ENCODE measurements around the gene ABCD1. TPM values are rescaled to one million over a fixed set of nuclear protein-coding genes. Genes with fewer than 3 reads are reported as not detected.
"Not testable (repeated sequence)": the region's sequence is repeated elsewhere in the genome, so short reads cannot be mapped to it uniquely, and the experiment has no call there.

The ABCD1 gene
- total and polyA plus RNA-seq, 4 donors, result 4.0 to 10.8 (median 7.6) TPM

GRCh38 chrX:153743468-153744209 lies 19.0 kb downstream of the ABCD1 start:
- not testable (repeated sequence) for H3K27me3 ChIP-seq (ENCODE audit: control insufficient read depth in 4 of 4, insufficient read depth in 4 of 4, low read length in 3 of 4); H3K36me3 ChIP-seq (ENCODE audit: control insufficient read depth in 4 of 4, insufficient read depth in 3 of 4, low read depth in 1 of 4, low read length in 3 of 4); H3K4me1 ChIP-seq (ENCODE audit: control insufficient read depth in 4 of 4, insufficient read depth in 4 of 4, low read length in 3 of 4); H3K27ac ChIP-seq (ENCODE audit: low read depth in 1 of 2, low read length in 2 of 2); H3K4me3 ChIP-seq (ENCODE audit: low read depth in 1 of 3, low read length in 3 of 3); H3K9me3 ChIP-seq (ENCODE audit: control insufficient read depth in 4 of 4, low read length in 3 of 4); DNase-seq (ENCODE audit: low spot score); H3K9ac ChIP-seq (ENCODE audit: low read depth in 1 of 2, low read length in 2 of 2)
- 75% methylated on average over 33 of the region's 35 CpGs for WGBS

- Histone ChIP-seq H3K27me3 (ENCODE audit: control insufficient read depth in 4 of 4, insufficient read depth in 4 of 4, low read length in 3 of 4) (no peaks in the 10 kb centered on the region), H3K4me3 (ENCODE audit: low read depth in 1 of 3, low read length in 3 of 3) (no peak overlapping the region), H3K9me3 (ENCODE audit: control insufficient read depth in 4 of 4, low read length in 3 of 4) (no peaks in the 10 kb centered on the region), H3K9ac (ENCODE audit: low read depth in 1 of 2, low read length in 2 of 2) (no peak overlapping the region), H3K4me1 (ENCODE audit: control insufficient read depth in 4 of 4, insufficient read depth in 4 of 4, low read length in 3 of 4) (no peaks in the 10 kb centered on the region), H3K36me3 (ENCODE audit: control insufficient read depth in 4 of 4, insufficient read depth in 3 of 4, low read depth in 1 of 4, low read length in 3 of 4) (peaks cover 0 to 4% (median 0%) of the 10 kb centered on the region in 4 donors), H3K27ac (ENCODE audit: low read depth in 1 of 2, low read length in 2 of 2) (no peak overlapping the region)
- DNase-seq (ENCODE audit: low spot score), result no peak
- WGBS, result 22% methylated on average over 38 of the region's 38 CpGs
- TF ChIP-seq FOXA2 (IDR thresholded peaks at IDR 0.05) (no peak), FOXA1 (IDR thresholded peaks at IDR 0.05) (no peak), EGR1 (IDR thresholded peaks at IDR 0.05; ENCODE audit: low read depth in 2 of 2) (no peak), ATF3 (IDR thresholded peaks at IDR 0.05) (no peak), CTCF (IDR thresholded peaks at IDR 0.05; ENCODE audit: low read depth, low read length, missing input control) (no peak), GABPA (IDR thresholded peaks at IDR 0.05 in 1 of 2, conservative IDR thresholded peaks at IDR 0.05 in 1 of 2) (no peak), TAF1 (conservative IDR thresholded peaks at IDR 0.05) (no peak)
These were observed 19.8 kb downstream of the ABCD1 start for GRCh38 chrX:153744210-153745066.

GRCh38 chrX:153745067-153745433 lies 20.4 kb downstream of the ABCD1 start:
- not testable (repeated sequence) for H3K27ac ChIP-seq (ENCODE audit: low read depth in 1 of 2, low read length in 2 of 2); DNase-seq (ENCODE audit: low spot score); H3K27me3 ChIP-seq (ENCODE audit: control insufficient read depth in 4 of 4, insufficient read depth in 4 of 4, low read length in 3 of 4); H3K4me1 ChIP-seq (ENCODE audit: control insufficient read depth in 4 of 4, insufficient read depth in 4 of 4, low read length in 3 of 4); H3K36me3 ChIP-seq (ENCODE audit: control insufficient read depth in 4 of 4, insufficient read depth in 3 of 4, low read depth in 1 of 4, low read length in 3 of 4); H3K9ac ChIP-seq (ENCODE audit: low read depth in 1 of 2, low read length in 2 of 2); H3K4me3 ChIP-seq (ENCODE audit: low read depth in 1 of 3, low read length in 3 of 3); H3K9me3 ChIP-seq (ENCODE audit: control insufficient read depth in 4 of 4, low read length in 3 of 4)
- 43% methylated on average over 12 of the region's 12 CpGs for WGBS

GRCh38 chrX:153746359-153746758 lies 21.7 kb downstream of the ABCD1 start:
- H3K27me3 ChIP-seq (ENCODE audit: control insufficient read depth in 4 of 4, insufficient read depth in 4 of 4, low read length in 3 of 4), result no peaks in the 10 kb centered on the region
- H3K4me3 ChIP-seq (ENCODE audit: low read depth in 1 of 3, low read length in 3 of 3), result no peak overlapping the region
- no peaks in the 10 kb centered on the region for H3K4me1 ChIP-seq (ENCODE audit: control insufficient read depth in 4 of 4, insufficient read depth in 4 of 4, low read length in 3 of 4)
- no peak overlapping the region for H3K9ac ChIP-seq (ENCODE audit: low read depth in 1 of 2, low read length in 2 of 2)
- no peak for DNase-seq (ENCODE audit: low spot score)
- WGBS, result 86% methylated on average over 3 of the region's 3 CpGs
- no peaks in the 10 kb centered on the region for H3K9me3 ChIP-seq (ENCODE audit: control insufficient read depth in 4 of 4, low read length in 3 of 4)
- peaks cover 0 to 2% (median 0%) of the 10 kb centered on the region in 4 donors for H3K36me3 ChIP-seq (ENCODE audit: control insufficient read depth in 4 of 4, insufficient read depth in 3 of 4, low read depth in 1 of 4, low read length in 3 of 4)
- H3K27ac ChIP-seq (ENCODE audit: low read depth in 1 of 2, low read length in 2 of 2), result no peak overlapping the region
- TF ChIP-seq REST (IDR thresholded peaks at IDR 0.05) (no peak), CTCF (IDR thresholded peaks at IDR 0.05; ENCODE audit: low read depth, low read length, missing input control) (no peak), RXRA (IDR thresholded peaks at IDR 0.05) (no peak), NR2F2 (IDR thresholded peaks at IDR 0.05) (no peak), ATF3 (IDR thresholded peaks at IDR 0.05) (no peak), FOXA1 (IDR thresholded peaks at IDR 0.05) (no peak), MAX (IDR thresholded peaks at IDR 0.05) (no peak)

Data from liver (tissue), 9 donors.